OCI-LY3 (cell line): ENCODE results near the gene CHML.
A peak's percentile ranks its signal among the peaks of the same experiment; 100 is the strongest.

Experiments used
- H2AFZ ChIP-seq: fragments of 200-600, 300-600 bp; shearing (Covaris generic); 2 replicates; pipeline ENCODE4 v1.6.0; 2014; ENCODE audit warnings: antibody characterized with exemption, low read depth, low read length
- H3K27ac ChIP-seq: fragments of 200-600, 300-600 bp; sonication (generic); 2 replicates; pipeline ENCODE4 v1.5.1; 2014; ENCODE audit warnings: mild to moderate bottlenecking, low read length, moderate library complexity, mixed read lengths
- H3K27me3 ChIP-seq: fragments of 200-600, 300-600 bp; sonication (generic); 2 replicates; pipeline ENCODE4 v1.6.1; 2014; ENCODE audit warnings: low read depth, low read length, mixed read lengths
- H3K36me3 ChIP-seq: fragments of 200-600, 300-600 bp; sonication (generic); replicated peaks from 2 replicates; pipeline ENCODE3; 2014; ENCODE audit warnings: low read depth, low read length, mixed read lengths
- H3K4me1 ChIP-seq: fragments of 300-600, 200-600 bp; sonication (generic); 2 replicates; pipeline ENCODE4 v1.6.1; 2014; ENCODE audit warnings: low read length, mixed read lengths
- H3K4me2 ChIP-seq: fragments of 200-600, 300-600 bp; sonication (generic); 2 replicates; pipeline ENCODE4 v1.6.1; 2014; ENCODE audit warnings: low read length, mixed read lengths
- H3K4me3 ChIP-seq: fragments of 300-600, 200-600 bp; sonication (generic); 2 replicates; pipeline ENCODE4 v1.5.1; 2014; ENCODE audit warnings: antibody characterized with exemption, mild to moderate bottlenecking, low read length, moderate library complexity
- H3K79me2 ChIP-seq: fragments of 300-600, 200-600 bp; shearing (Covaris generic); 2 replicates; pipeline ENCODE4 v1.6.1; 2014; ENCODE audit warnings: mild to moderate bottlenecking, low read length, mixed read lengths
- H3K9ac ChIP-seq: fragments of 300-600, 200-600 bp; shearing (Covaris generic); 2 replicates; pipeline ENCODE4 v1.6.0; 2014; ENCODE audit warnings: mild to moderate bottlenecking, low read length, moderate library complexity
- H3K9me3 ChIP-seq: fragments of 200-600, 300-600 bp; shearing (Covaris generic); 2 replicates; pipeline ENCODE4 v1.6.1; 2014; ENCODE audit warnings: low read length, mixed read lengths; ENCODE audit not compliant: insufficient read depth
- H4K20me1 ChIP-seq: fragments of 200-600, 300-600 bp; sonication (generic); 2 replicates; pipeline ENCODE4 v1.6.1; 2016; ENCODE audit warnings: low read length, mixed read lengths; ENCODE audit not compliant: insufficient read depth
- CTCF ChIP-seq: fragments of 200-600, 300-600 bp; sonication (generic); IDR thresholded peaks from 2 replicates; pipeline ENCODE4 v1.5.1; 2014; ENCODE audit warnings: antibody characterized with exemption, low read length, low read depth
- EZH2phosphoT487 ChIP-seq: fragments of 200-600 bp; shearing (Covaris generic); IDR thresholded peaks from 2 replicates; pipeline ENCODE4 v1.6.1; 2018; ENCODE audit warnings: antibody characterized with exemption, mixed run types, low read depth

CHML gene

DNA sequence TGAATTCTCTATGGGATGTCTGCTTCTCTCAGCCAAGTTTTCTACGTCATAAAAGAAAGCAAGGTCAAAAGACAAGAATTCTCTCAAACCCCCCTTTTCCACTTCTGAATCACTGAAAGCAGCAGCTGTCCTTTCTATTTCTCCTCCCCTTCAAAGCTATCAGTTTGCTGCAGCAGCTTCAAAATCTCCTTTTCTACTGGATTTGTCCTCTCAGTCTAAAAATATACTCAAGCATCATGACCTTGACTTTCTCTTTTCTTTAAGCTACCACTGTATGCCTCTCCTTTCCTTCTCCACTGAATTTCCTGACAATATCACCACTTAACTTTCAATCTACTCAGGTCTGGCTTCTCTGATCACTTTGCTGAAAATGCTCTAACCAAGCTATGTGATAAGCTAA, 13.8 kb upstream of the CHML start:
- H3K4me2 ChIP-seq: 0 out of 2 replicates have a peak overlapping the region, but pooled peaks have one; percentile 1
- H3K79me2 ChIP-seq: no peaks in the 10 kb centered on the region
- no peaks in the 10 kb centered on the region for H3K9me3 ChIP-seq
- H3K4me3 ChIP-seq: no peak overlapping the region
- H3K4me1 ChIP-seq: peaks cover 8% of the 10 kb centered on the region
- no peak overlapping the region for H3K9ac ChIP-seq
- H4K20me1 ChIP-seq: no peaks in the 10 kb centered on the region
- H3K36me3 ChIP-seq: no peaks in the 10 kb centered on the region
- no peak overlapping the region for H3K27ac ChIP-seq
- peaks cover 12% of the 10 kb centered on the region for H3K27me3 ChIP-seq
- no peak overlapping the region for H2AFZ ChIP-seq
- TF ChIP-seq EZH2phosphoT487 (no peak), CTCF (no peak)

DNA sequence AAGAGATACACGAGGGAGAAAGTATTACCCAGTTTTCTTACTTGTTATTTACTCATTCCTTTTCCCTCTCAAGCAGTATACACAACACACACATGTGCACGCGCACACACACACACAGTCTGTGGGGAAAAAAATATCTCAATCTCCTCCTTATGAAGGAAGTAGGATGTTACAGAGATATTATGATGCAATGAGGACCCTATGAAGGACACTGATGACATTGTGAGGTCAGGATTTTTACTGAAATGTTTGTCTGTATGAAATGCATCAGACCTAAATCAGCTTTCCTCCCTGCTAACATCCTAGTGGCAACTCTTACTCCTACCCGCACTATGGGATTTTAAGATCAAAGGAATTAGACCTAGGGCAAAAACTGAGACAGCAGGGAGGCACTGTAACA, 11.8 kb upstream of the CHML start, which contains the start of gene WDR64:
Gene WDR64 (plus strand): TSS at position 270 of the 400 bp plus-strand sequence. CDS start 204 bp downstream, outside the sequence.
- Histone ChIP-seq H3K4me3 (no peak within 1 kb of the TSS), H3K9ac (no peak within 1 kb of the TSS), H2AFZ (no peak within 1 kb of the TSS), H3K4me2 (no peak within 1 kb of the TSS), H3K36me3 (no peaks in the 10 kb centered on the region), H3K27me3 (peaks cover 12% of the 10 kb centered on the region), H4K20me1 (no peaks in the 10 kb centered on the region), H3K79me2 (no peaks in the 10 kb centered on the region), H3K4me1 (peaks cover 8% of the 10 kb centered on the region), H3K9me3 (no peaks in the 10 kb centered on the region), H3K27ac (no peak within 1 kb of the TSS)
- no peak for TF ChIP-seq EZH2phosphoT487
- no peak for TF ChIP-seq CTCF

GRCh38 chr1:241648159-241648558, 8.0 kb upstream of the CHML start:
- Histone ChIP-seq H4K20me1 (no peaks in the 10 kb centered on the region), H3K79me2 (no peaks in the 10 kb centered on the region), H3K4me1 (no peaks in the 10 kb centered on the region), H3K9ac (no peak overlapping the region), H3K36me3 (no peaks in the 10 kb centered on the region), H3K27me3 (peaks cover 12% of the 10 kb centered on the region), H3K27ac (no peak overlapping the region), H3K4me3 (no peak overlapping the region), H3K9me3 (no peaks in the 10 kb centered on the region), H3K4me2 (no peak overlapping the region), H2AFZ (no peak overlapping the region)
- no peak for TF ChIP-seq CTCF
- TF ChIP-seq EZH2phosphoT487: no peak

- Histone ChIP-seq H3K4me2 (no peak overlapping the region), H3K36me3 (no peaks in the 10 kb centered on the region), H3K9ac (no peak overlapping the region), H3K9me3 (no peaks in the 10 kb centered on the region), H3K27me3 (peaks cover 9% of the 10 kb centered on the region; the same call in 1 of the 2 replicates), H2AFZ (no peak overlapping the region), H3K4me3 (no peak overlapping the region), H3K79me2 (no peaks in the 10 kb centered on the region), H3K4me1 (no peaks in the 10 kb centered on the region), H3K27ac (no peak overlapping the region), H4K20me1 (no peaks in the 10 kb centered on the region)
- TF ChIP-seq CTCF (no peak), EZH2phosphoT487 (no peak)
Measured at GRCh38 chr1:241647658-241648057, 7.5 kb upstream of the CHML start.
